Measurements from ENCODE around the gene PALM3. TPM values are rescaled to one million over a fixed set of nuclear protein-coding genes. Genes with fewer than 3 reads are reported as not detected.

PALM3 gene
- total and polyA plus RNA-seq, 10 of the 15 experiments (the other 5 are each of a cell fraction or from before 2014, with no cell fraction given) = 0.07 TPM; not detected in 9

DNA sequence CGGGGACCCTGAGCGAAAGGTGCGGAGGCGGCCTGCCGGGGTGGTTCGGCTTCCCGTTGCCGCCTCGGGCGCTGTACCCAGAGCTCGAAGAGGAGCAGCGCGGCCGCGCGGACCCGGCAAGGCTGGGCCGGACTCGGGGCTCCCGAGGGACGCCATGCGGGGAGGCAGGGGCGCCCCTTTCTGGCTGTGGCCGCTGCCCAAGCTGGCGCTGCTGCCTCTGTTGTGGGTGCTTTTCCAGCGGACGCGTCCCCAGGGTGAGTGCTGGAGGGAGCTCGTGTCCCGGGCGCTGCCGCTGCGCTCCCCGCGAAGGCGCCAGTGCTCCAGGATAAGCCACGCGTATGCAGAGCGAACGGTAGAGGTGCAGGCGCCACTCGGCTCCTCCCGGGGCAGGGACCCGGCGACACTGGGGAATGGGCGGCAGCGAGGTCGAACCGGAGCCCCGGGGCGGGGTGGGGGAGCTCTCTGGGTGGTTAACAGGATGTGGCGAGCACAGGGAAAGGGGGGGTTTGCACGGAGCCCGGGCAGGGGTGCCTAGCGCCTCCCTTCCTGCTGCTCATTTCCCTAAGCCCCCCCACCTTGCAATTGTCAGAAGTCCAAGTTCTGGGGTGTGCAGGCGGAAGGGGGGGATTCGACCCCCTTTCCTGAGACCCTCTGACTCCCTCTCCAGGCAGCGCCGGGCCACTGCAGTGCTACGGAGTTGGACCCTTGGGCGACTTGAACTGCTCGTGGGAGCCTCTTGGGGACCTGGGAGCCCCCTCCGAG, 30.0 kb downstream of the PALM3 start, which contains the start of gene IL27RA (continued):
- TF ChIP-seq, protein P1, sequence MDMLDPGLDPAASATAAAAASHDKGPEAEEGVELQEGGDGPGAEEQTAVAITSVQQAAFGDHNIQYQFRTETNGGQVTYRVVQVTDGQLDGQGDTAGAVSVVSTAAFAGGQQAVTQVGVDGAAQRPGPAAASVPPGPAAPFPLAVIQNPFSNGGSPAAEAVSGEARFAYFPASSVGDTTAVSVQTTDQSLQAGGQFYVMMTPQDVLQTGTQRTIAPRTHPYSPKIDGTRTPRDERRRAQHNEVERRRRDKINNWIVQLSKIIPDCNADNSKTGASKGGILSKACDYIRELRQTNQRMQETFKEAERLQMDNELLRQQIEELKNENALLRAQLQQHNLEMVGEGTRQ (IDR thresholded peaks at IDR 0.05; ENCODE audit: borderline replicate concordance, low read depth, low read length) = no peak
- TF ChIP-seq STAT3 (IDR thresholded peaks at IDR 0.05; ENCODE audit: low read depth, low read length) = 0 out of 2 replicates have a peak, but pooled peaks have one; percentile 24
- no peak for TF ChIP-seq RFX5 (IDR thresholded peaks at IDR 0.05; ENCODE audit: low read depth, low read length)
- TF ChIP-seq WRNIP1 (IDR thresholded peaks at IDR 0.05; ENCODE audit: borderline replicate concordance, low read depth, low read length) = 0 out of 2 replicates have a peak, but pooled peaks have one; percentile 20
- no peak for TF ChIP-seq CHD2 (IDR thresholded peaks at IDR 0.05; ENCODE audit: borderline replicate concordance, low read depth, low read length)
- no peak for TF ChIP-seq MYC (IDR thresholded peaks at IDR 0.05; ENCODE audit: insufficient read depth, insufficient read length, insufficient replicate concordance, low read length, severe bottlenecking)
- peak; percentile 88 for TF ChIP-seq IKZF1 (conservative IDR thresholded peaks at IDR 0.05)
- no peak for TF ChIP-seq MYB (IDR thresholded peaks at IDR 0.05; ENCODE audit: borderline replicate concordance, low read depth, low read length)
- TF ChIP-seq FOXM1 (IDR thresholded peaks at IDR 0.05; ENCODE audit: low read depth, low read length) = no peak; the same call in 1 of the 2 replicates
- TF ChIP-seq SIX5 (IDR thresholded peaks at IDR 0.05; ENCODE audit: low read depth, low read length, severe bottlenecking) = no peak
- TF ChIP-seq FOXK2 (IDR thresholded peaks at IDR 0.05) = no peak
- TF ChIP-seq, protein P2, sequence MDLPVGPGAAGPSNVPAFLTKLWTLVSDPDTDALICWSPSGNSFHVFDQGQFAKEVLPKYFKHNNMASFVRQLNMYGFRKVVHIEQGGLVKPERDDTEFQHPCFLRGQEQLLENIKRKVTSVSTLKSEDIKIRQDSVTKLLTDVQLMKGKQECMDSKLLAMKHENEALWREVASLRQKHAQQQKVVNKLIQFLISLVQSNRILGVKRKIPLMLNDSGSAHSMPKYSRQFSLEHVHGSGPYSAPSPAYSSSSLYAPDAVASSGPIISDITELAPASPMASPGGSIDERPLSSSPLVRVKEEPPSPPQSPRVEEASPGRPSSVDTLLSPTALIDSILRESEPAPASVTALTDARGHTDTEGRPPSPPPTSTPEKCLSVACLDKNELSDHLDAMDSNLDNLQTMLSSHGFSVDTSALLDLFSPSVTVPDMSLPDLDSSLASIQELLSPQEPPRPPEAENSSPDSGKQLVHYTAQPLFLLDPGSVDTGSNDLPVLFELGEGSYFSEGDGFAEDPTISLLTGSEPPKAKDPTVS (IDR thresholded peaks at IDR 0.05; ENCODE audit: low read depth, low read length) = no peak
- TF ChIP-seq, protein P3, sequence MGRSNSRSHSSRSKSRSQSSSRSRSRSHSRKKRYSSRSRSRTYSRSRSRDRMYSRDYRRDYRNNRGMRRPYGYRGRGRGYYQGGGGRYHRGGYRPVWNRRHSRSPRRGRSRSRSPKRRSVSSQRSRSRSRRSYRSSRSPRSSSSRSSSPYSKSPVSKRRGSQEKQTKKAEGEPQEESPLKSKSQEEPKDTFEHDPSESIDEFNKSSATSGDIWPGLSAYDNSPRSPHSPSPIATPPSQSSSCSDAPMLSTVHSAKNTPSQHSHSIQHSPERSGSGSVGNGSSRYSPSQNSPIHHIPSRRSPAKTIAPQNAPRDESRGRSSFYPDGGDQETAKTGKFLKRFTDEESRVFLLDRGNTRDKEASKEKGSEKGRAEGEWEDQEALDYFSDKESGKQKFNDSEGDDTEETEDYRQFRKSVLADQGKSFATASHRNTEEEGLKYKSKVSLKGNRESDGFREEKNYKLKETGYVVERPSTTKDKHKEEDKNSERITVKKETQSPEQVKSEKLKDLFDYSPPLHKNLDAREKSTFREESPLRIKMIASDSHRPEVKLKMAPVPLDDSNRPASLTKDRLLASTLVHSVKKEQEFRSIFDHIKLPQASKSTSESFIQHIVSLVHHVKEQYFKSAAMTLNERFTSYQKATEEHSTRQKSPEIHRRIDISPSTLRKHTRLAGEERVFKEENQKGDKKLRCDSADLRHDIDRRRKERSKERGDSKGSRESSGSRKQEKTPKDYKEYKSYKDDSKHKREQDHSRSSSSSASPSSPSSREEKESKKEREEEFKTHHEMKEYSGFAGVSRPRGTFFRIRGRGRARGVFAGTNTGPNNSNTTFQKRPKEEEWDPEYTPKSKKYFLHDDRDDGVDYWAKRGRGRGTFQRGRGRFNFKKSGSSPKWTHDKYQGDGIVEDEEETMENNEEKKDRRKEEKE (IDR thresholded peaks at IDR 0.05) = no peak
- TF ChIP-seq BMI1 (IDR thresholded peaks at IDR 0.05; ENCODE audit: borderline replicate concordance) = no peak
- peak; percentile 57; the same call in 1 of the 2 replicates for TF ChIP-seq SMAD5 (IDR thresholded peaks at IDR 0.05; ENCODE audit: low read depth)
- TF ChIP-seq MXI1 (IDR thresholded peaks at IDR 0.05; ENCODE audit: low read depth, low read length) = no peak
- TF ChIP-seq EZH2 (IDR thresholded peaks at IDR 0.05; ENCODE audit: borderline replicate concordance, control insufficient read depth, low read depth, low read length) = no peak
- TF ChIP-seq ZNF384 (IDR thresholded peaks at IDR 0.05; ENCODE audit: borderline replicate concordance, low read depth, low read length) = no peak
- TF ChIP-seq, protein P4, sequence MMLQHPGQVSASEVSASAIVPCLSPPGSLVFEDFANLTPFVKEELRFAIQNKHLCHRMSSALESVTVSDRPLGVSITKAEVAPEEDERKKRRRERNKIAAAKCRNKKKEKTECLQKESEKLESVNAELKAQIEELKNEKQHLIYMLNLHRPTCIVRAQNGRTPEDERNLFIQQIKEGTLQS (IDR thresholded peaks at IDR 0.05; ENCODE audit: borderline replicate concordance, extremely low read depth, low read depth, low read length) = no peak
- no peak for TF ChIP-seq ASH2L (IDR thresholded peaks at IDR 0.05; ENCODE audit: borderline replicate concordance, low read depth)
- no peak for TF ChIP-seq KDM1A (IDR thresholded peaks at IDR 0.05; ENCODE audit: borderline replicate concordance)
- peak; percentile 47 for TF ChIP-seq NBN (IDR thresholded peaks at IDR 0.05)
- peak; percentile 80 for TF ChIP-seq POLR2A (IDR thresholded peaks at IDR 0.05; ENCODE audit: low read depth, low read length)
- 0 out of 2 replicates have a peak, but pooled peaks have one; percentile 16 for TF ChIP-seq CBX5 (IDR thresholded peaks at IDR 0.05; ENCODE audit: low read depth)

Data from GM12878 (cell line).